Trophoblast cell (in vitro differentiated cells and primary cell): Measurements from ENCODE around the gene ZACN.

ENCODE experiments used
- DNase-seq, 2 donors: peaks; one replicate each; pipeline ENCODE4 v3.0.0-alpha.2; 2016
- H2AFZ ChIP-seq: 2 replicates; pipeline ENCODE4 v1.6.1; 2013; ENCODE audit warnings: low read length, moderate library complexity, mild to moderate bottlenecking; ENCODE audit not compliant: insufficient read depth, poor library complexity
- H2AK5ac ChIP-seq: 2 replicates; pipeline ENCODE4 v1.6.1; 2013; ENCODE audit warnings: mild to moderate bottlenecking, low read length
- H2BK120ac ChIP-seq: 2 replicates; pipeline ENCODE4 v1.6.1; 2013; ENCODE audit warnings: low read length, mild to moderate bottlenecking, moderate library complexity; ENCODE audit not compliant: insufficient read depth, poor library complexity
- H2BK12ac ChIP-seq: 2 replicates; pipeline ENCODE4 v1.6.1; 2013; ENCODE audit warnings: mild to moderate bottlenecking, low read length, moderate library complexity
- H2BK5ac ChIP-seq: 2 replicates; pipeline ENCODE4 v1.6.1; 2013; ENCODE audit warnings: low read length, low read depth, moderate library complexity, mild to moderate bottlenecking; ENCODE audit not compliant: poor library complexity
- H3K14ac ChIP-seq: 2 replicates; pipeline ENCODE4 v1.6.1; 2013; ENCODE audit warnings: mild to moderate bottlenecking, low read length
- H3K18ac ChIP-seq: 2 replicates; pipeline ENCODE4 v1.6.1; 2013; ENCODE audit warnings: mild to moderate bottlenecking, low read length
- H3K23ac ChIP-seq: 2 replicates; pipeline ENCODE4 v1.6.1; 2013; ENCODE audit warnings: low read length
- H3K27ac ChIP-seq: 2 replicates; pipeline ENCODE4 v1.5.1; 2013; ENCODE audit warnings: low read depth, mild to moderate bottlenecking, inconsistent platforms, low read length, moderate library complexity
- H3K27me3 ChIP-seq: 2 replicates; pipeline ENCODE4 v1.6.1; 2013; ENCODE audit warnings: inconsistent platforms, mild to moderate bottlenecking, low read length, moderate library complexity; ENCODE audit not compliant: insufficient read depth
- H3K36me3 ChIP-seq, 2 experiments: 1 replicate in 1 of 2; 2 replicates in 1 of 2; pipeline ENCODE4 v1.6.1; 2013; ENCODE audit warnings: low read length in 2 of 2, mild to moderate bottlenecking in 2 of 2, moderate library complexity in 1 of 2; ENCODE audit not compliant: insufficient read depth in 2 of 2, control insufficient read depth in 1 of 2
- H3K4ac ChIP-seq: 2 replicates; pipeline ENCODE4 v1.6.1; 2013; ENCODE audit warnings: low read depth, mild to moderate bottlenecking, low read length, moderate library complexity
- H3K4me1 ChIP-seq, 2 experiments: 1 replicate in 1 of 2; 2 replicates in 1 of 2; pipeline ENCODE4 v1.6.1; 2013; ENCODE audit warnings: low read length in 2 of 2, mild to moderate bottlenecking in 2 of 2, moderate library complexity in 1 of 2; ENCODE audit not compliant: insufficient read depth in 2 of 2, control insufficient read depth in 1 of 2
- H3K4me2 ChIP-seq: 2 replicates; pipeline ENCODE4 v1.6.1; 2013; ENCODE audit warnings: inconsistent platforms, mild to moderate bottlenecking, low read length, moderate library complexity
- H3K4me3 ChIP-seq: 2 replicates; pipeline ENCODE4 v1.5.1; 2013; ENCODE audit warnings: mild to moderate bottlenecking, low read depth, low read length, inconsistent platforms
- H3K79me1 ChIP-seq: one replicate; pipeline ENCODE4 v1.6.1; 2013; ENCODE audit warnings: low read length
- H3K79me2 ChIP-seq: 2 replicates; pipeline ENCODE4 v1.6.1; 2013; ENCODE audit warnings: low read length, mild to moderate bottlenecking; ENCODE audit not compliant: control insufficient read depth, insufficient read depth, poor library complexity
- H3K9ac ChIP-seq: 2 replicates; pipeline ENCODE4 v1.6.1; 2013; ENCODE audit warnings: mild to moderate bottlenecking, low read length
- H3K9me3 ChIP-seq: 2 replicates; pipeline ENCODE4 v1.6.1; 2013; ENCODE audit warnings: low read depth, mild to moderate bottlenecking, control low read depth, inconsistent platforms, low read length; ENCODE audit not compliant: insufficient read depth
- H4K12ac ChIP-seq: 2 replicates; pipeline ENCODE4 v1.6.1; 2013; ENCODE audit warnings: low read depth, mild to moderate bottlenecking, low read length, moderate library complexity
- H4K8ac ChIP-seq: 2 replicates; pipeline ENCODE4 v1.6.1; 2013; ENCODE audit warnings: low read depth, mild to moderate bottlenecking, low read length, moderate library complexity
- H4K91ac ChIP-seq: one replicate; pipeline ENCODE4 v1.6.1; 2013; ENCODE audit warnings: low read depth, mild to moderate bottlenecking, low read length, moderate library complexity
- WGBS: extraction: QIAGEN DNeasy Blood & Tissue Kit; methylation state at CpG from one replicate; pipeline ENCODE4 v1.1.7; 2013; ENCODE audit warnings: missing lambda C conversion rate; ENCODE audit not compliant: insufficient read length, insufficient coverage; ENCODE audit errors: extremely low coverage; 5-methylcytosine and 5-hydroxymethylcytosine counted together

Gene ZACN

DNA sequence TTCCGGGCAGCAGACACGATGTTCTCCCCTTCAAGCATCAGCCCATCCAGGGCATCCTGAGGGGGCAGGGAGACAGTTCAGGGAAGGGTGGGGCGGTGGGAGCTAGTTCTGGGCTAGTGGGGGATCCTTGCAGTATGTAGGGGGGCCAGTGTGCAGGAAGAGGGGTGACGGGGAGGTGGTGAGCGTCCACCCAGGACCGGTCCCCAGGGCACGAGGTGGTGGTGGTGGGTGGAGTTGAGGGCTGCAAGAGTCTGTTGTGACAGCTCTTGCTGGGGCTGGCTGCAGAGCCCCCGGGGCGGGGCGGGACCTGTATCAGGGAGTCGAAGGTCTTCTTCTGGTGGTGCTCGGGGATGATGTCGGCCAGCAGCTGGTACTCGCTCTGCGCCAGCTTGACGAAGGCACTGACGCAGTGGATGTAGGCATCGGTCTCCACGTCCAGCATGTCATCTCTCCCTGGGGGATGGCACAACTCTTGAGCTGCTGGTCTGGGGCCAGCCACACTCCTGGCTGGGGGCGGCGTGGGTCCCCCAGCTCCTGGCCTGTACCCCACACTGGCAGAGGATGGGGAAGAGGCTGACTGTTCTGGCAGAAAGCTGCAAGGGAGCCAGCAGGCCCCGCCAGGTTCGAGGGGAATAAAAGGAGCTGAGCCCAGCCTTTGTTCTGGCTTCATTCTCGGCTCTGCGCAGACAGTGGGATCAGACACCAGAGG is 10.0 kb downstream of the ZACN start:
- peaks cover 1% of the 10 kb centered on the region for H3K9me3 ChIP-seq
- no peak overlapping the region for H2BK5ac ChIP-seq
- H3K4me2 ChIP-seq, result no peak overlapping the region
- H2BK120ac ChIP-seq, result no peak overlapping the region
- no peak overlapping the region for H3K23ac ChIP-seq
- no peak overlapping the region for H3K27ac ChIP-seq
- no peak overlapping the region for H3K9ac ChIP-seq
- H3K14ac ChIP-seq, result no peak overlapping the region
- H4K8ac ChIP-seq, result no peak overlapping the region
- H3K4me3 ChIP-seq, result no peak overlapping the region
- no peak overlapping the region for H3K18ac ChIP-seq
- WGBS, result no CpG with 5 or more reads among the region's 25 CpGs
- H3K79me1 ChIP-seq, result no peaks in the 10 kb centered on the region
- no peak overlapping the region for H2AFZ ChIP-seq
- H3K79me2 ChIP-seq, result no peaks in the 10 kb centered on the region
- H2AK5ac ChIP-seq, result no peak overlapping the region
- no peak overlapping the region for H4K12ac ChIP-seq
- no peak overlapping the region for H2BK12ac ChIP-seq
- H3K36me3 ChIP-seq, result peaks cover 94 to 96% of the 10 kb centered on the region in 2 experiments
- no peak for DNase-seq
- H3K27me3 ChIP-seq, result no peaks in the 10 kb centered on the region
- no peaks in the 10 kb centered on the region for H3K4me1 ChIP-seq
- H4K91ac ChIP-seq, result no peak overlapping the region
- no peak overlapping the region for H3K4ac ChIP-seq

DNA sequence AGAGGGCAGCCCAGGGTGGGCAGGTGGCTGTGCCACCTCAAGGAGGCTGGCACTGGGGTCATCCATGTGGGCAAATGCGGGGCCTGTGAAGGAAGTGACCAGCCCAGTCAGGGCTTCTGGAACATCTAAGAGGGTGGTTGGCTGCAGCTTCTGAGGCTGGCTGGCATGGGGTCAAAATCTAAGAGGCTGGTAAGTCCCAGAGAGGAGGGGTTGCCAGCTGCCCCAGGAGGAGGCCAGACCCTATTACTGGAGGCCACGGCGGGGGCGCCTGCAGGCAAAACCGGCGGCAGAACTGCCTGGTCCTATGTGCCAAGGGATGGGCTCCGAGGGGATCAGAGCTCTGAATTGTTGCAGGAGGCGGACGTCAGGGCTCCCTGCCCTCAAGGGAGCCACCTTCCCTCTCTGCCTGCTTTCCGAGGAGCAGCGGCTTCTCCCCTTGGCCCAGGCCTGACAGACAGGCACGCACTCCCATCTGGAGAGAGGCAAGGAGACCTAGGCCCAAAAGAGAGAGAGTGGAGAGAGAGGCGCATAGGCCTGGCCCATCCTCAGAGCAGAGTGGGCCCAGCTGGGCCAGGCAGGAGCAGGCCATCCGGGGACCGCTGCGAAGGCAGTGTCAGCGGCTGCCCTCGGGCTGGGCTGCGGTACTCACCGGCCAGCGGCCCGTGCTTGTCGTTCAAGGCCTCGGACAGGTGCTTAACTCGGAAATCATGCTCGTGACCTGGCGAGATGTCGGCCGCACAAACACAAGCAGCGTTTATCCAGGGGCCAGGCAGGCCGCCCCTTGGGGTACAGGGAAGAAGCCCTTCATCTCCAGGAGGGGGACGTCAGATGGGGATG is 10.9 kb downstream of the ZACN start:
- Histone ChIP-seq H4K12ac (no peak overlapping the region), H2BK12ac (no peak overlapping the region), H3K14ac (no peak overlapping the region), H3K27me3 (no peaks in the 10 kb centered on the region), H3K27ac (no peak overlapping the region), H3K9me3 (peaks cover 1% of the 10 kb centered on the region), H3K23ac (no peak overlapping the region), H2AFZ (no peak overlapping the region), H2BK120ac (no peak overlapping the region), H4K91ac (no peak overlapping the region), H3K79me1 (no peaks in the 10 kb centered on the region), H3K18ac (no peak overlapping the region), H3K4me3 (no peak overlapping the region), H3K4ac (no peak overlapping the region), H3K9ac (no peak overlapping the region), H3K79me2 (no peaks in the 10 kb centered on the region), H2AK5ac (no peak overlapping the region), H3K4me2 (no peak overlapping the region), H3K4me1 (no peaks in the 10 kb centered on the region), H3K36me3 (peaks cover 92 to 93% of the 10 kb centered on the region in 2 experiments), H2BK5ac (no peak overlapping the region), H4K8ac (no peak overlapping the region)
- DNase-seq, result no peak
- no CpG with 5 or more reads among the region's 32 CpGs for WGBS

DNA sequence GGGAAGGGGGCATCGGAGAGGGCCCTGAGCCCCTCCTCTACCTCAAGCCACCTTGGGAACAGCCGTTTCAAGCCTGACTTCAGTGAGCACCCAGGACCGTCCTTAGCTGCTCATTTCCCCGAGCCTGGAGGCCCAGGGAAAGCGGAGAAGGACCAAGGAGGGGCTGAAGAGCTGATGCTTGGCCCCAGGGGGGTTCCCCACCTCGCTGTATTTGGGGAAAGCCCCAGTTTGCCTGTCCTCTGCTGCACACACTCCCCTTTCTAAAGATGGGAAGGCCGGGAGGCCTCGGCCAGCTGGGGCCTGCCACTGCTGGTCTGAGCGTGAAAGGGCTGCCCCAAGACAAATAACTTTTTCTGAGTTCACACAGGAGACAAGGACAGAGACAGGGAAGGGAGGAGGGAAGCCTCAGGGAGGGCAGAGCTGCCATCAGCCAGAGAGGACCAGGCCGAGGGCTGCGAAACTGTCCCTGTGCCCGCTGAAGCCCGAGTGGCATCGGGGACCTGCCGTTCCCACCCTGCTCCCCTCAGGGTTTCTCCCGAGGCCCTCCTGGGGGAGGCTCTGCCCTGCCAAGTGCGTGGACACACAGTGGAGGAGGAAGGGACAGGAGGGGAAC is 11.6 kb downstream of the ZACN start:
- H3K27ac ChIP-seq, result no peak overlapping the region
- no peak overlapping the region for H3K9ac ChIP-seq
- DNase-seq, result no peak

DNA sequence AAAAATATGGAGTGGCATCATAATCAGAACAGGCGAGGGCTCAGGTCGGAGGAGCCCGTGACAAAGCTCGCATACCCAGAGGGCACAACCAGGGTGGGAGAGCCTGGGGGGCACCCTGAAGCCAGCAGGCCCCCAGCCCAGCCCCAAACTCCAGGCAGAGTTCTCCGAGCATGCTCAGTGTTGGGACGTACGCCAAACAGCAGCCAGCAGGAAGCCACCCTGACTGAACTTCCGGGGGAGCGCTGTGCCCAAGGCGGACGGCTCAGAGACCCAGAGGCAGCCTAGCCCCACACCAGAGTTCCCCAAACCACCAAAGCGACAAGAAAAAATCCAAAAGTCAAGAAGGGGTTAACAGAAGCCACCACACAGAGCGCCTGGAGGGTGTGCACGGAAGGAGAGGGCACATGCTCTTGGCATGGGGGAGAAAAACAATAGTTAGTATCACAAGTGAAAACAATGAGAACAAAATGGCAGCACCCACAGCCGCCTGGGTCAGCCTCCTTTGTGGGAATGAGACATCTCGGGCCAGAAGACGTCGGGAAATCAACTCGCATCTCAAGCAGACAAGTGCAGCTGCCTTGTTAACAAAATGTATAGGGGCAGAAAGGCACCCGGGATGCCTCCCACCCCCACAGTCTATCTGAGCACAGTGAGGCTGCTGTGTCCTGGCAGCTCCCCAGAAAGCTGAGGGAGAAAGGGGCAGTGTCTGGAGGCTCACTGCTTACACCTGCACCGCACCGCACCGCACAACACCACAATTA is 12.7 kb downstream of the ZACN start:
- no CpG with 5 or more reads among the region's 23 CpGs for WGBS
- Histone ChIP-seq H3K4me2 (no peak overlapping the region), H4K91ac (no peak overlapping the region), H4K12ac (no peak overlapping the region), H3K36me3 (peaks cover 79 to 80% of the 10 kb centered on the region in 2 experiments), H2BK12ac (no peak overlapping the region), H3K14ac (no peak overlapping the region), H3K4ac (no peak overlapping the region), H2AFZ (no peak overlapping the region), H3K4me1 (no peaks in the 10 kb centered on the region), H3K23ac (no peak overlapping the region), H3K18ac (no peak overlapping the region), H2BK5ac (no peak overlapping the region), H3K27ac (no peak overlapping the region), H3K79me1 (no peaks in the 10 kb centered on the region), H4K8ac (no peak overlapping the region), H3K9ac (no peak overlapping the region), H3K9me3 (peaks cover 3% of the 10 kb centered on the region), H3K4me3 (no peak overlapping the region), H2AK5ac (no peak overlapping the region), H2BK120ac (no peak overlapping the region), H3K27me3 (no peaks in the 10 kb centered on the region), H3K79me2 (no peaks in the 10 kb centered on the region)
- no peak for DNase-seq

More for the DNA sequence above, 11.6 kb downstream of the ZACN start:
- no peak overlapping the region for H2BK12ac ChIP-seq
- H2AFZ ChIP-seq, result no peak overlapping the region
- H3K4ac ChIP-seq, result no peak overlapping the region
- no peak overlapping the region for H3K23ac ChIP-seq
- no peak overlapping the region for H3K4me3 ChIP-seq
- no CpG with 5 or more reads among the region's 17 CpGs for WGBS
- H3K36me3 ChIP-seq, result peaks cover 85 to 86% of the 10 kb centered on the region in 2 experiments
- no peaks in the 10 kb centered on the region for H3K4me1 ChIP-seq
- no peaks in the 10 kb centered on the region for H3K27me3 ChIP-seq
- H3K79me2 ChIP-seq, result no peaks in the 10 kb centered on the region
- no peak overlapping the region for H2AK5ac ChIP-seq
- H4K12ac ChIP-seq, result no peak overlapping the region
- H3K9me3 ChIP-seq, result peaks cover 1% of the 10 kb centered on the region
- no peak overlapping the region for H2BK120ac ChIP-seq
- no peak overlapping the region for H3K4me2 ChIP-seq
- no peak overlapping the region for H3K18ac ChIP-seq
- no peak overlapping the region for H4K91ac ChIP-seq
- no peaks in the 10 kb centered on the region for H3K79me1 ChIP-seq
- H4K8ac ChIP-seq, result no peak overlapping the region
- no peak overlapping the region for H2BK5ac ChIP-seq
- H3K14ac ChIP-seq, result no peak overlapping the region
